Ovary (tissue), 3 donors: Measurements from ENCODE around the gene NRXN3.

Source experiments
- EP300 ChIP-seq: sonication (generic); formaldehyde crosslinking; IDR thresholded peaks from one replicate; pipeline ENCODE4 v1.6.1; 2017; ENCODE audit warnings: antibody characterized with exemption
- POLR2A ChIP-seq: fragments of 450-650 bp; IDR thresholded peaks from one replicate; pipeline ENCODE4 v1.6.1; 2017; ENCODE audit warnings: antibody characterized with exemption, mild to moderate bottlenecking, moderate library complexity
- TF ChIP-seq, protein P1 (sequence below), 3 donors: fragments of 450-650 bp in 2 of 3; fragments of 200-600 bp in 1 of 3; IDR thresholded peaks; one replicate each; pipeline versions ENCODE4 v1.5.1 to v1.8.0; 2016 to 2022; ENCODE audit warnings: antibody characterized with exemption in 3 of 3, mild to moderate bottlenecking in 1 of 3
- donor health status: DM: no; HTN: no; CAD: no.

- TF ChIP-seq, protein P1, sequence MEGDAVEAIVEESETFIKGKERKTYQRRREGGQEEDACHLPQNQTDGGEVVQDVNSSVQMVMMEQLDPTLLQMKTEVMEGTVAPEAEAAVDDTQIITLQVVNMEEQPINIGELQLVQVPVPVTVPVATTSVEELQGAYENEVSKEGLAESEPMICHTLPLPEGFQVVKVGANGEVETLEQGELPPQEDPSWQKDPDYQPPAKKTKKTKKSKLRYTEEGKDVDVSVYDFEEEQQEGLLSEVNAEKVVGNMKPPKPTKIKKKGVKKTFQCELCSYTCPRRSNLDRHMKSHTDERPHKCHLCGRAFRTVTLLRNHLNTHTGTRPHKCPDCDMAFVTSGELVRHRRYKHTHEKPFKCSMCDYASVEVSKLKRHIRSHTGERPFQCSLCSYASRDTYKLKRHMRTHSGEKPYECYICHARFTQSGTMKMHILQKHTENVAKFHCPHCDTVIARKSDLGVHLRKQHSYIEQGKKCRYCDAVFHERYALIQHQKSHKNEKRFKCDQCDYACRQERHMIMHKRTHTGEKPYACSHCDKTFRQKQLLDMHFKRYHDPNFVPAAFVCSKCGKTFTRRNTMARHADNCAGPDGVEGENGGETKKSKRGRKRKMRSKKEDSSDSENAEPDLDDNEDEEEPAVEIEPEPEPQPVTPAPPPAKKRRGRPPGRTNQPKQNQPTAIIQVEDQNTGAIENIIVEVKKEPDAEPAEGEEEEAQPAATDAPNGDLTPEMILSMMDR (IDR thresholded peaks at IDR 0.05), result no peak
- TF ChIP-seq POLR2A, result no peak
- TF ChIP-seq EP300, result no peak
Observed at GRCh38 chr14:78164226-78164853, 5.8 kb upstream of the NRXN3 start.
